ENCODE results near the gene FNDC8.
"Not testable (repeated sequence)": the region's sequence is repeated elsewhere in the genome, so short reads cannot be mapped to it uniquely, and the experiment has no call there.

Gene FNDC8

DNA sequence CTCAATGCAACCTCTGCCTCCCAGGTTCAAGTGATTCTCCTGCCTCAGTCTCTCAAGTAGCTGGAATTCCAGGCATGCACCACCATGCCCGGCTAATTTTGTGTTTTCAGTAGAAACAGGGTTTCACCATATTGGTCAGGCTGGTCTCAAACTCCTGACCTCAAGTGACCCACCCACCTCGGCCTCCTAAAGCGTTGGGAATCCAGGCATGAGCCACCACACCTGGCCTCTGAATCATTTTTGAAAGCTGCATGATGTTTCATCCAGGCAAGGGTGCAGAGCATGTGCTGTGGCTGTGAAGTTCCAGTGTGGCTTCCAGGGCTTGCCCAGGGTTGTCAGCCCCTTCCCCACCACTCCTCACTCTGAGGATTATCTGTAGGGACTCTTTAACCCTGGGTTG lies 50.9 kb downstream of the FNDC8 start:
- H3K4me3 ChIP-seq (ENCODE audit: low read depth, low read length); H3K36me3 ChIP-seq (ENCODE audit: control insufficient read depth, insufficient read depth, low read length); H3K9ac ChIP-seq (ENCODE audit: low read length); H3K27me3 ChIP-seq (ENCODE audit: control insufficient read depth, insufficient read depth, low read length); H3K9me3 ChIP-seq (ENCODE audit: control insufficient read depth, insufficient read depth, low read depth, low read length); H3K4me1 ChIP-seq (ENCODE audit: control insufficient read depth, insufficient read depth, low read length); H3K27ac ChIP-seq (ENCODE audit: low read depth, low read length): not testable (repeated sequence)

DNA sequence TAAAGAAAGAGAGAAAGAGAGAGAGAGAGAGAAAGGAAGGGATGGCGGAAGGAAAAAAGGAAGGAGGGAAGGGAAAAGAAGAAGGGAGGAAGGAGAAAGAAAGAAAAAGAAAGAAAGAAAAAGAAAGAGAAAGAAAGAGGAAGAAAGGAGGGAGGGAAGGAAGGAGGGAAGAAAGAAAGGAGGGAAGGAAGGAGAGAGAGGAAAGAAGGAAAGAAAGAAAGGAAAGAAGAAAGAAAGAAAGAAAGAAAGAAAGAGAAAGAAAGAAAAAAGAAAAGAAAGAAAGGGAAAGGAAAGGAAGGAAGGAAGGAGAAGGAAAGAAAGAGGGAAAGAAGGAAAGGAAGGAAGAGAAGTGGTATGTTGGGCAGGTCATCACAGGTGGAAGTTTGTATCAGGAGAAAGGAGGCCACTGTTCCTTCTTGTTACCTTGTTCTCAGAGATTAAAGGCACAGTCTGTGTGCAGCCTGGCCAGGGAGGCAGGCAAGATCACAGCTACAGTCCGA lies 53.5 kb downstream of the FNDC8 start:
- Histone ChIP-seq H3K4me3 (ENCODE audit: low read depth, low read length) (no peak overlapping the region), H3K27me3 (ENCODE audit: control insufficient read depth, insufficient read depth, low read length) (peaks cover 5% of the 10 kb centered on the region; the same call in 1 of the 2 replicates), H3K4me1 (ENCODE audit: control insufficient read depth, insufficient read depth, low read length) (no peaks in the 10 kb centered on the region), H3K27ac (ENCODE audit: low read depth, low read length) (no peak overlapping the region), H3K36me3 (ENCODE audit: control insufficient read depth, insufficient read depth, low read length) (no peaks in the 10 kb centered on the region), H3K9ac (ENCODE audit: low read length) (no peak overlapping the region), H3K9me3 (ENCODE audit: control insufficient read depth, insufficient read depth, low read depth, low read length) (no peaks in the 10 kb centered on the region)

DNA sequence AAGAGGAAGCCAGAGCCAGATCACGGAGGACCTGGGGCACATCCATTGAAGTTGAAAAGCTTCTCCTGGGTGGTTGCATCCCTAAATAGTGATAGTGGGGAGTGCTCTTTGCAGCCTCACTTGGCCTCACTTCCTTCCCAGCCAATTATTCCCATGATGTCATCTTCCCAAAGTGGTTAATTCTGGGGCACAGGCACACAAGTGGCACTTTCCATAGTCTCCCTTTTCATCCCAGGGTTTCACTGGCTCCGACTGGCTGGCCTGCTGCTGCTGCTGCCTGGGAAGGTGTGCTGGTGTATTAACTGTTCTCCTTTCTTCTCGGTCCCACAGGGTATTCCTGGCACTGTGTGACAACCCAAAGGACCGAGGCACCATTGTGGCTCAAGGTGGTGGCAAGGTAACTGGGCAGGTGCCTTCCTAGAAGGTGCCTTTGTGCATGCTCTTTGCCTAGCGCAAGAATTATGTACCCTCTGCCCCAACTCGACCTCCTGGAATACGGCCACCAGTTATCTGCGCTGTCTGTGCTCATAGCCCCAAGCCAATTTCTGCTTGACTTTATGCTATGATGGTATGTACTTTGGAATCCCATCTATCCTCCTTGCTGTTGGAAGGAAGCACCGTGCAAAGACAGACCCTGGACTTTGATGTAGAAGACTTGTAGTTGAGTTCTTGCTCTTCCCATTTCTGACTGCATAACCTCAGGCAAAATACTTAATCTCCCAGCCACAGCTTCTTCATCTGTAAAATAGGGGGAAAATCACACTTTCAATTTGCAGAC lies 54.4 kb downstream of the FNDC8 start:
- H3K36me3 ChIP-seq (ENCODE audit: control insufficient read depth, insufficient read depth, low read length) = no peaks in the 10 kb centered on the region
- no peaks in the 10 kb centered on the region for H3K9me3 ChIP-seq (ENCODE audit: control insufficient read depth, insufficient read depth, low read depth, low read length)
- H3K4me1 ChIP-seq (ENCODE audit: control insufficient read depth, insufficient read depth, low read length) = no peaks in the 10 kb centered on the region
- H3K27ac ChIP-seq (ENCODE audit: low read depth, low read length) = no peak overlapping the region
- H3K4me3 ChIP-seq (ENCODE audit: low read depth, low read length) = no peak overlapping the region
- H3K9ac ChIP-seq (ENCODE audit: low read length) = no peak overlapping the region
- peaks cover 5% of the 10 kb centered on the region; the same call in 1 of the 2 replicates for H3K27me3 ChIP-seq (ENCODE audit: control insufficient read depth, insufficient read depth, low read length)

DNA sequence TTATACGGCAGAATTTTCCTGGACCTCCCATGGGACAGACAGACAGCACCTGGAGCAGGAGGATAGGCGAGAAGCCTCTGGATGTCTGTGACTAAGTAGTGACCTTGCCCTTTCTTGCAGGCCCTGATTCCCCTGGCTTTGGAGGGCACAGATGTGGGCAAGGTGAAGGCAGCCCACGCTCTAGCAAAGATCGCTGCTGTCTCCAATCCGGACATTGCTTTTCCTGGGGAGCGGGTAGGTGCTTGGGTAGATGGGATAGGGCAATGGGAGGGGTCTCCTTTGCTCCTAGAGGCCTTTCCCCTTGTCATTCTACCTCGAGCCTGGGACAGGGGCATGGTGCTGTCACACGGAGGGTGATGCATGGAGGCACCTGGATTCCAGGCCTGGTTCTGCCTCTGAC lies 55.5 kb downstream of the FNDC8 start:
- H3K9me3 ChIP-seq (ENCODE audit: control insufficient read depth, insufficient read depth, low read depth, low read length) = no peaks in the 10 kb centered on the region

DNA sequence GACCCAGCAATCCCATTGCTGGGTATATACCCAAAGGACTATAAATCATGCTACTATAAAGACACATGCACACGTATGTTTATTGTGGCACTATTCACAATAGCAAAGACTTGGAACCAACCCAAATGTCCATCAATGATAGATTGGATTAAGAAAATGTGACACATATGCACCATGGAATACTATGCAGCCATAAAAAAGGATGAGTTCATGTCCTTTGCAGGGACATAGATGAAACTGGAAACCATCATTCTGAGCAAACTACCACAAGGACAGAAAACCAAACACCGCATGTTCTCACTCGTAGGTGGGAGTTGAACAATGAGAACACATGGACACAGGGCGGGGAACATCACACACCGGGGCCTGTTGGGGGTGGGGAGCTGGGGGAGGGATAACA lies 58.0 kb downstream of the FNDC8 start:
- H3K27ac ChIP-seq (ENCODE audit: low read depth, low read length); H3K27me3 ChIP-seq (ENCODE audit: control insufficient read depth, insufficient read depth, low read length); H3K9ac ChIP-seq (ENCODE audit: low read length); H3K36me3 ChIP-seq (ENCODE audit: control insufficient read depth, insufficient read depth, low read length); H3K9me3 ChIP-seq (ENCODE audit: control insufficient read depth, insufficient read depth, low read depth, low read length); H3K4me3 ChIP-seq (ENCODE audit: low read depth, low read length); H3K4me1 ChIP-seq (ENCODE audit: control insufficient read depth, insufficient read depth, low read length): not testable (repeated sequence)

More for the DNA sequence above, 55.5 kb downstream of the FNDC8 start:
- H3K27me3 ChIP-seq (ENCODE audit: control insufficient read depth, insufficient read depth, low read length) = peaks cover 5% of the 10 kb centered on the region; the same call in 1 of the 2 replicates
- no peak overlapping the region for H3K9ac ChIP-seq (ENCODE audit: low read length)
- H3K4me3 ChIP-seq (ENCODE audit: low read depth, low read length) = no peak overlapping the region
- no peak overlapping the region for H3K27ac ChIP-seq (ENCODE audit: low read depth, low read length)
- H3K4me1 ChIP-seq (ENCODE audit: control insufficient read depth, insufficient read depth, low read length) = no peaks in the 10 kb centered on the region
- H3K36me3 ChIP-seq (ENCODE audit: control insufficient read depth, insufficient read depth, low read length) = no peaks in the 10 kb centered on the region
